Keratinocyte (primary cell): ENCODE results near the gene ECE2. TPM values are rescaled to one million over a fixed set of nuclear protein-coding genes. Genes with fewer than 3 reads are reported as not detected.

ENCODE experiments used
- DNase-seq: peaks from one replicate; pipeline ENCODE4 v3.0.0-alpha.2; 2011; ENCODE audit warnings: low read depth, missing footprints, low spot score
- FAIRE-seq: peaks from 2 replicates; lab custom pipeline; 2011; peaks lifted over from hg19 to GRCh38; lab: Jason Lieb, UNC
- H2AFZ ChIP-seq: 2 replicates; pipeline ENCODE4 v1.6.0; 2012; ENCODE audit warnings: low read length, control low read depth, inconsistent platforms; ENCODE audit not compliant: control insufficient read depth
- H3K27ac ChIP-seq: 2 replicates; pipeline ENCODE4 v1.5.1; 2011; ENCODE audit warnings: low read length; ENCODE audit not compliant: control insufficient read depth, insufficient read depth
- H3K27me3 ChIP-seq: 3 replicates; pipeline ENCODE4 v1.6.0; 2011; ENCODE audit warnings: low read length; ENCODE audit not compliant: control insufficient read depth, insufficient read depth; ENCODE audit errors: extremely low read depth
- H3K36me3 ChIP-seq, 2 experiments: 2 replicates in 1 of 2; 3 replicates in 1 of 2; pipeline ENCODE4 v1.5.1; 2011; ENCODE audit warnings: low read length in 2 of 2, mild to moderate bottlenecking in 1 of 2; ENCODE audit not compliant: control insufficient read depth in 2 of 2, insufficient read depth in 2 of 2; ENCODE audit errors: extremely low read depth in 1 of 2
- H3K4me1 ChIP-seq: 3 replicates; pipeline ENCODE4 v1.5.1; 2011; ENCODE audit warnings: low read length; ENCODE audit not compliant: control insufficient read depth, insufficient read depth; ENCODE audit errors: extremely low read depth
- H3K4me2 ChIP-seq: 3 replicates; pipeline ENCODE4 v1.6.0; 2011; ENCODE audit warnings: low read depth, low read length; ENCODE audit not compliant: control insufficient read depth, insufficient read depth; ENCODE audit errors: extremely low read depth
- H3K4me3 ChIP-seq, 3 experiments: fragments of 200-600 bp in 1 of 3; sonication (generic) in 1 of 3; 2 replicates in 2 of 3; 3 replicates in 1 of 3; pipeline ENCODE4 v1.5.1; 2011 to 2016; ENCODE audit warnings: low read length in 3 of 3, mild to moderate bottlenecking in 3 of 3, control low read depth in 2 of 3, inconsistent platforms in 1 of 3, low read depth in 1 of 3, mixed read lengths in 1 of 3, mixed run types in 1 of 3, moderate library complexity in 1 of 3; ENCODE audit not compliant: control insufficient read depth in 2 of 3, insufficient read depth in 2 of 3; ENCODE audit errors: extremely low read depth in 1 of 3
- H3K79me2 ChIP-seq: 2 replicates; pipeline ENCODE4 v1.6.0; 2012; ENCODE audit warnings: low read length; ENCODE audit not compliant: control insufficient read depth, insufficient read depth
- H3K9ac ChIP-seq: 3 replicates; pipeline ENCODE4 v1.6.0; 2011; ENCODE audit warnings: low read length; ENCODE audit not compliant: control insufficient read depth, insufficient read depth; ENCODE audit errors: extremely low read depth
- H3K9me1 ChIP-seq: 3 replicates; pipeline ENCODE4 v1.6.0; 2011; ENCODE audit warnings: low read length; ENCODE audit not compliant: control insufficient read depth, insufficient read depth; ENCODE audit errors: extremely low read depth
- H3K9me3 ChIP-seq: 2 replicates; pipeline ENCODE4 v1.5.1; 2012; ENCODE audit warnings: low read depth, low read length; ENCODE audit not compliant: control insufficient read depth
- H4K20me1 ChIP-seq: 3 replicates; pipeline ENCODE4 v1.6.0; 2011; ENCODE audit warnings: low read length; ENCODE audit not compliant: control insufficient read depth, insufficient read depth; ENCODE audit errors: extremely low read depth
- CTCF ChIP-seq, 3 experiments: IDR thresholded peaks in 1 of 3; conservative IDR thresholded peaks in 1 of 3; optimal IDR thresholded peaks in 1 of 3; 2 replicates in 2 of 3; 3 replicates in 1 of 3; pipeline versions ENCODE3 to v1.5.1; 2011; ENCODE audit warnings: low read length in 3 of 3, mild to moderate bottlenecking in 3 of 3, moderate library complexity in 2 of 3, control low read depth in 1 of 3, inconsistent platforms in 1 of 3; ENCODE audit not compliant: insufficient read depth in 2 of 3; ENCODE audit errors: extremely low read depth in 1 of 3
- EZH2 ChIP-seq: IDR thresholded peaks from one replicate; pipeline ENCODE4 v1.6.1; 2012; ENCODE audit warnings: inconsistent platforms, mild to moderate bottlenecking, low read length, moderate library complexity
- dilution Hi-C: fragments of 300-500 bp; cut with MboI; formaldehyde crosslinking; loops from one replicate; pipeline ENCODE4 v1.7.0; 2020; ENCODE audit warnings: low sequenced_read_pairs; ENCODE audit not compliant: extremely low pct_ligation_motif_present
- polyA plus RNA-seq, 5 experiments: library from polyadenylated mRNA; depleted of rRNA in 3 of 5; stranded (reverse) in 3 of 5; stranded (forward) in 1 of 5; unstranded in 1 of 5; fragments of >200 nt; gene quantifications; 1 replicate in 1 of 5; 2 replicates in 3 of 5; 3 replicates in 1 of 5; pipeline versions ENCODE4 v1.2.1 to v1.2.3, GENCODE V29; 2011 to 2012; ENCODE audit warnings: missing spikeins in 2 of 5, low read depth in 1 of 5, low replicate concordance in 1 of 5

ECE2 gene
- polyA plus RNA-seq, 1 donor (not counting 4 experiments of a cell fraction or from before 2014, with no cell fraction given) = not detected

- Histone ChIP-seq H3K4me3 (no peak overlapping the region), H3K9me1 (no peaks in the 10 kb centered on the region), H3K27ac (no peak overlapping the region), H3K9ac (no peak overlapping the region), H3K79me2 (no peaks in the 10 kb centered on the region), H3K4me2 (no peak overlapping the region), H2AFZ (no peak overlapping the region), H3K27me3 (no peaks in the 10 kb centered on the region), H4K20me1 (no peaks in the 10 kb centered on the region), H3K9me3 (no peaks in the 10 kb centered on the region), H3K36me3 (peaks cover 13 to 15% of the 10 kb centered on the region in 2 experiments), H3K4me1 (peaks cover 1% of the 10 kb centered on the region)
- TF ChIP-seq CTCF (optimal IDR thresholded peaks at IDR 0.05 in 1 of 3, IDR thresholded peaks at IDR 0.05 in 1 of 3, conservative IDR thresholded peaks at IDR 0.05 in 1 of 3; ENCODE audit: extremely low read depth in 1 of 3, insufficient read depth in 2 of 3, low read length in 3 of 3) = no peak
- no peak for TF ChIP-seq EZH2
- DNase-seq (no peak), FAIRE-seq (no peak)
- dilution Hi-C loops = no loop called here
These were observed 36.6 kb upstream of the ECE2 start for GRCh38 chr3:184239221-184239620.

- Histone ChIP-seq H3K27ac (no peak overlapping the region), H3K4me2 (no peak overlapping the region), H2AFZ (no peak overlapping the region), H4K20me1 (no peaks in the 10 kb centered on the region), H3K9me3 (no peaks in the 10 kb centered on the region), H3K27me3 (no peaks in the 10 kb centered on the region), H3K9ac (no peak overlapping the region), H3K36me3 (peaks cover 16% of the 10 kb centered on the region in 2 experiments), H3K4me1 (no peaks in the 10 kb centered on the region), H3K9me1 (no peaks in the 10 kb centered on the region), H3K79me2 (no peaks in the 10 kb centered on the region), H3K4me3 (no peak overlapping the region)
- TF ChIP-seq CTCF (optimal IDR thresholded peaks at IDR 0.05 in 1 of 3, IDR thresholded peaks at IDR 0.05 in 1 of 3, conservative IDR thresholded peaks at IDR 0.05 in 1 of 3; ENCODE audit: extremely low read depth in 1 of 3, insufficient read depth in 2 of 3, low read length in 3 of 3) (no peak), EZH2 (no peak)
- DNase-seq = no peak
- dilution Hi-C loops = no loop called here
- no peak for FAIRE-seq
These were observed 36.1 kb upstream of the ECE2 start for GRCh38 chr3:184239708-184240107.
